HG03342 (cell line): ENCODE data around the gene FBXW12.

Experiments
- ATAC-seq: cut with Tn5 transposase; IDR thresholded peaks from one replicate; pipeline ENCODE4 v1.9.1; 2021; ENCODE audit warnings: mild to moderate bottlenecking, moderate library complexity; ENCODE audit not compliant: unreplicated experiment

The FBXW12 gene

DNA sequence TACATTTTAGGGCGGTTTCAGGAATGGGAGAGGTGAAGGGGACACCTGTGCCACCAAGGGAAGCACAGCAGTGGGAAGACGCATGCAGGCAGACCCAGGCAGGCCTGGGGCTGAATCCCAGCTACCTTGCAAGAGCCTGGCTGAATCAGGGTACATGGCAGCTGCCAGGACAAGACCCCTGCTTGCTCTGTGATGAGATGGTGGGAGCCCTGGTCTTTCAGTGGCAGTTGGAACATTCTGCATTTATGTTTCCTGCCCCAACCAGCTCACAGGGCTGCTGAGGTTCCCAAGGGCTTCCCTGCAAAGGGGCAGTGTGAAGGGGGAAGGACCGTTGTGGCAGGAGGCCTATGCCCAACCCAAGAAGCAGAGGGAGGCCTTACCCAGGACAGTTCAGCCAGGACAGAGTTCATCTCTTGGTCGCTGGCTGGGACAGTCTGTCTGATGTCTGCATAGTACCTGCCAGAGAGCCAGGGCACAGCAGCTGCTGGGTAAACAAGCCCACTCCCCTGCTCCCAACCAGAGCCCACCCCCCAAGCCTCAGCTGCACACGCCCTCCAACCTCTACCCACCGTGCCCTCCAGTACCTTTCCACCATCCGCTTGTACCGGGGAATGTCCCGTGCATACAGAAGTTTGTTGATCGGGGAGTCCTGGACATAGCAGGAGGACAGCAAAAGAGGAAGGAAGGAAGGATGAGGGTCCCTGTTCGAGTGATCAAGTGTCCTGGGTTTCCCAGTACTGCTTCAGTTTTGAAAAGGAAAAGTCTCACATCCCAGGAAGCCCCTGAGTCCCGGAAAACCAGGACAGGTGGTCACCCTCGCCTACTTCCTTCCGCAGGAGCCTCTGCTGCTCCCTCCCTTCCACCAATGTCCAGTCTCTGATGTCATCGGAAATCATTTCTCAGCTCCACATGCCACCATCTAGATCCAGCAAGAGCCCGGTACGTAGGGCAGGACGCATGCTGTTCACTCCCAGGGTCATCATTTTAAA lies 34.7 kb downstream of the FBXW12 start:
- ATAC-seq: no peak

DNA sequence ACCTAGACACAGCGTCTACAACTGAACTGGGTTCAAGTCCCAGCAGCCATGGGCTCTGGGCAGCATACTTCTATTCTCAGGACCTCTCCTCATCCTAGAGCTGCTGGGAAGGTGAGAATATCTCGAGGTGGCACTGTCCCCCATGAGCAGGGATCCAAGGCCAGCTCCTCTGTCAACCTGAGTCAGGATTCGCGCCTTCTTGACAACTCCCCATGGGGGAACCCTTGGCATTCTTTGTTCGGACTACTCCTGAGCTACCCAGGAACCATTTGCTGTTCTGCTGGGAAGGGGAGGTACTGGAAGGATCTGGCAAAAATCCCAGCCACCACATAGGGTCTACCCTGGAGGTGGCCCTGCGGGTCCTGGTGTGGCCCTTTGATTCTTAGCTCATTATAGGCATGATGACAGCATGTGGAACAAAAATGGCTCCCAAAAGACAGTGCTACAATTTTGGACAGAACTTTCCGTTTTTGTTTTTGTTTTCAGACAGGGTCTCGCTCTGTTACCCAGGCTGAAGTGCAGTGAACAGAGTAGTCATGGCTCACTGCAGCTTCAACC lies 35.6 kb downstream of the FBXW12 start:
- no peak for ATAC-seq

DNA sequence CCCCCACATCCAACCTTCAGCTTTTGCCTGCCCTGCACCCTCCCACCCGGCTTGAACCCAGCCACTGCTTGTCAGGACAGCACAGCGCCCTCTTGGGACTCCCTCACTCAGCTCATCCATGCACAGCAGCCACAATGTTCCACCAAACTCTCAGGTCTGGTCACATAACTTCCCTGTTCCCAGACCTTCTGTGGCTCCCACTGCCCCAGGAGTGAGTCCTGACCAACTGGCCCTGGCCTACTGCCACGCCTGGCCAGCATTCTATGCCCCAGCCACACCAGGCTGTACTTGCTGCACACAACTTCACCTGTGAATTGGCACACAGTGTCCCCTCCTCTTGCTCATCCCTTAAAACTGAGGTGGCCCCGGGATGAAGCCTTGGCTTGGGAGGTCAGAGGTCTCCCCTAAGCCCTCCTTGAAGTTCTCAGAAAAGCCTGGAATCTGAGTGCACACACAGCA lies 36.8 kb downstream of the FBXW12 start:
- no peak for ATAC-seq

DNA sequence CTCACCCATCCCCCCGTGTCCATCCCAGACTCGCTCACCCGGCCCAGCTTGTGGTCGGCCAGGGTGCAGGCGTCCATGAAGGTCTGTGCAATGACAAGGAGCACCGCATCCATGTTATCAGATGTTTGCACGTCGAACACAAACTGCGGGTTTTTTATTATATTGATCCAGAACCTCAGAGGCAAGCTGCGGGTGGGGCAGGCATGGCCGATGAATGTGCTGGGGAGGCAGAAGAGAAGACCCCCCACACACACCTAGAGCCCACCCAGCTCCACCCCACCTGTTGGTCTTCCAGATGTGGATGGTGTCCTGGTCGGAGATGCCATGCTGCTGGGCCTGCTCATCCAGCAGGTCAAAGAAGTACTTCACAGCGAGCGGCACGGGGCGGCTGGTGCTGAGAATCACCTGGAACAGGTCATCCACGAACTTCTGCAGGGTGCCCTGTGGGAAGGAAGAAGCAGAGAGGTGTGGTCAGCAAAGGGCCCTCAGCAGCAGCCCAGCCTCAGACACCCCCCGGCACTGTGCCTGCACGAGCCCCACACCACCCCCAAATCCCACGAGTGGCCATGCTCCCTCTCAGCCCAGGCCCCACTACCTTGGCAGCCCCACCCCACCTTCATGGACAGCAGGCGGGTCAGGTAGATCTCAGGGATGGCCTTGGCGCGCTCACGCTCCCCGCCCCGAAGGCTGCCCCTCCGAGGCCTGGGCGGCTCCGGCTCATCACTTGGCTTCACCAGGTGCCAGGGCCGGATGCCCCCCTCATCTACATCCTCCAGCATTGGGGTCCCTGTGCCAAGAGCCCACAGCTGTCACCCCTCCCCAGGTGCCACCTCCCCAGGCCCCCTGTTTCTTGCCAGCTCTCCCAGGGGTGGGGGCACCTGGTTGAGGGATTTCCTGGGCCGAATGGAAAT lies 37.5 kb downstream of the FBXW12 start:
- ATAC-seq: no peak

DNA sequence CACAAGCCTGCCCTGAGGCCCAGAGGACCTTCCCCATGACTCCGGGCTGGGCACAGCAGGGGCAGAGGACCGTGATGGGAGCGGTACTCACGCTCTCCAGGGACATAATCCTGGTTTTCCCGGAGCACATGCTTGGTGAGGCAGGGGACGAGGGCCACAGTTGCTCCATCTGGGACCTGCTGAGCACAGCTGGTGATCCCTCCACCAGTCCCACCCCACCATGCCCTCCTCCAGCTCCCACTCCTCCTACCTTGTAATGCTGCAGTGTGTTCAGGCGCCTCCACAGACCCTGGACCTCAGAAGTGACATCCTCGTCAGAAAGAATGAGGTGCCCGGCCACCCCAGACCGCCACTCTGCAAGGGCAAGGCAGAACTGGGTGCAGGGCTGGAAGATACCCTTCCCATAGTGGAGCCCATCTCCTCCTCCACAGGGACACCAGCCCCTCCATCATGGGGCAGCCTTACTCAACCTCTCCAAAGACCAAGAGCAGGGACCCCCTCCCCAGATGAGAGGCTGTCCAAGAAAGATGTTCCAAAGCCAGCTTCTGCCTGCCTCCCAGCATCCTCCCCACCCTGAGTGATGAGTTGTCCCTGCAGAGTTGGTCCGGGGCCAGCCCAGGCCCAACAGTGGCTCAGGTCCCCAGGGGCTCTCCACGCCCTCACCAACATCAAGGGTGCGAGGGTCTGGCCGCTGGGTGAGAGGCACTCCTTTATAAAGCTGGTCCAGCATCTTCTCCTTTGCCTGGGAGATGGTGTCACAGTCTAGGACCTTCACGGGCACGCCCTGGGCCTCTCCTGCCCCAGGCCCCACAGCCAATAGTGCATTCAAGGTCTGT lies 38.4 kb downstream of the FBXW12 start:
- ATAC-seq: no peak

DNA sequence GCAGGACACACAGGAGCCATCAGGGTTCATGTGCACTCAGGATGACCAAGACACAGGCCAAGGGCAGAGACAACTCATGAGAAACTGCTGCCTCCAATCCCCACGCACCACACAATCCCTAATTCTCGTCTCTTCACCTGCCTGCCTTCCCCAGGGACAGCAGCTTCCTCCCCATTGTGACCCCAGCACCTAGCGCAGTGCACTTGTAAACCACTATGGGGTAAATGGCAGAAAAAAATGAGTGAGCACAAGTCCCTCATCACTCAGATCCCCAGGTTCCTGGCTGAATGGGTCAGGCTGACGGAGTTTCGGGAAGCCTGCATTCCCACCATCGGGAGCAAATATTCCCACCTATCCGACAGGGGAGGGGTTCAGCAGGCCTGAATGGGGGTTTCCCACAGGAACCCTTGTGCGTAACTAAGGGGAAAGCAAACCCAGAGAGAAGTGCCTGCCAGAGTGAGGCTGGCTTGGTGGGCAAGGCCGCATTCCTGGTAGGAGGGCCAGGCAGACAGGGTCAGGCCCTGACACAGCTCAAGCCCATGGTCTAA lies 39.1 kb downstream of the FBXW12 start:
- ATAC-seq: no peak

DNA sequence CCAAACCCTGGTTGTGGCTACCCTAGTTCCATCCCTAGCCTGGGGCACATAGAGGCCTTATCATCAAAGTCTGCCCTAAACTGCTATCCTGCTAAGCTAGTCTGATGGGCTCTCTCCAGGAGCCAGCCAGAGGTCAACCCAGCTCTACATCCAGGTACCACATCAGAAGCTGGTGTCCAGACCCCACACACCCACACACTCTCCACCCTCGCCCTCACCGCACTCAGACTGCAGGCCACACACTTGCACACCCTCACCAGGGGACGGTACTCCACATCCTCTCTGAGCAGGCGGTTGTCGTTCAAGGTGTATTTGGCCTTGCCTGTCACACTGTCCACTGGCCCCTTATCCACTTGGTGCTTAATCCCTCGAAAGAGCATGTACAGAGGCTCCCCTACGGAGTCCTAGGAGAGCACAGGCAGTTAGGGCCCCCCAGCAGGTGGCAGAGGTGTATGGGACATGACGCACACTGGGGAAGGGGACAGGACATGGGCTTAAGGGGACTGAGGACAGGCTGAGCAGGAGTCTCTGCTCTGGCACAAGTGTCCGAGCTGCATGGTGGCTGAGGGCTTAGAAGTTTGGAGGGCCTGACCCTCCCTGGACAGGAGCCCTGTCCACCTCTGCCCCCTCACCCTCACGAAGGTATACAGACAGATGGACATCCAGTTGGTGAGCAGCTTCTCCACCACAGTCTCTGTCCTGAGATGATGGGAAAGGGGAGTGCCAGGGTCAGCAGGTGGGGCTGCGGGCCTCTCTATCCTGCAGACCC lies 39.8 kb downstream of the FBXW12 start:
- ATAC-seq: no peak

DNA sequence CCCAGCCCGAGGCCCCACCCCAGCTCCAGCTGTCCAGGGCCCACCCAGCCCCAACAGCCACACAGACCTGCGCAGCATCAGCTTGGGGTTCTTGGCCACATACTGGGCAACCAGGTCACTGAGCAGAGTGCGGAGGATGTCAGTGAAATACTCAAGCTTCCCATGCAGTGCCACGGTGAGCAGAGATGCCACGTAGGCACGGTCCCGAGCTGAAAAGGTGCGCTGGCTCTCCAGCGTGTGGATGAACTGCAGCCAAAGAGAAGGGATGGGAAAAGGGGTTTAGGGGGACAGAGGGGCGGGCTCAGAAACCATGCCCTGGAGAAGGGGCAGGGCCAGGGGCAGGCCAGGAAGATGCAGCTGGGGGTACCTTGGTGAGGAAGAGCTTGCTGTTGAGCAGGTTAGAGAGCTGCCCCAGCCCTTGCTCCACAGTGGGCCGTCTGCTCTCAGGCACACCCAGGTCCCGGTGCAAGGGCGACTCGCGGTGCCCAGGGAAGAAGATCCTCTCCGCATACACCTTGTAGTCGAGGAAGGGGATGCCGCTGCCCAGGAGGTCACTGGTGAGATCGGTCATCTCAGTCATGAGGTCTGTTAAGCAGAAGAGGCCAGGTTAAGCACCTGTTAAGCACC lies 40.5 kb downstream of the FBXW12 start:
- ATAC-seq: no peak

DNA sequence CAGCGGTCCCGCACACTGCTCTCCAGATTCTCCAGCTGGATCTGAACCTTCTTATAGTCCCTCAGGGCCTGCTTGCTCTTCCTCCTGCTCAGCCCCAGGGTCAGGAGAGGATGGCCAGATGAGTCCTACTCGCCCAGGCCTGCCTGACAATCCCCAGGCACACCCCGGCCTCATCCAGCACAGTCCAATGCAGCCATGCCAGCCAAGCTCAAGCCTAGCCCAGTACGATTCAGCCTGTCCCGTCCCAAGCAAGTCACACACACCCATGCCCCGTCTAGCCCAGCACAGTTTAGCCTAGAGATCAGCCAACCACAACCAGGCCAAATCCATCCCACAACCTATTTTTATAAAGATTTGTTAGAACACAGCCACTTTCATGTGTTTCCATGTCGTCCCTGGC lies 41.1 kb downstream of the FBXW12 start:
- ATAC-seq: no peak

DNA sequence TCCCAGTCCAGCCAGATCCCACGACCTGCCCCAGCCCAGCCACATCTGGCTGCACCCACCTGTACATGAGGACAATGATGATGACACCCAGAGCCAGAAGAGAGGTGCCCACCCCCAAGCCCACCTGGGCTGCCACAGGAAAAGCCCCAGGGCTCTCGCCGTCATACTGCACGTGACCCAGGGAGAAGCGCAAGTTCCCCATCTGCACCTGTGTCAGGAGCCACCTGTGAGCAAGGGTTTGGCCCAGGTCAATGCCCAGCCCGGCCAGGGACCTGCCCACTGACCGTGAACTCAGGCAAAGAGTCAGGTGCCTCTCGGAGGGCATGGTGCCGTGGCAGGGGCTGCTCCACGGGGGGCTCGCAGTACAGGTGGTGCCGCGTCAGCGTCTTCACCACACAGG lies 41.6 kb downstream of the FBXW12 start:
- ATAC-seq: no peak

DNA sequence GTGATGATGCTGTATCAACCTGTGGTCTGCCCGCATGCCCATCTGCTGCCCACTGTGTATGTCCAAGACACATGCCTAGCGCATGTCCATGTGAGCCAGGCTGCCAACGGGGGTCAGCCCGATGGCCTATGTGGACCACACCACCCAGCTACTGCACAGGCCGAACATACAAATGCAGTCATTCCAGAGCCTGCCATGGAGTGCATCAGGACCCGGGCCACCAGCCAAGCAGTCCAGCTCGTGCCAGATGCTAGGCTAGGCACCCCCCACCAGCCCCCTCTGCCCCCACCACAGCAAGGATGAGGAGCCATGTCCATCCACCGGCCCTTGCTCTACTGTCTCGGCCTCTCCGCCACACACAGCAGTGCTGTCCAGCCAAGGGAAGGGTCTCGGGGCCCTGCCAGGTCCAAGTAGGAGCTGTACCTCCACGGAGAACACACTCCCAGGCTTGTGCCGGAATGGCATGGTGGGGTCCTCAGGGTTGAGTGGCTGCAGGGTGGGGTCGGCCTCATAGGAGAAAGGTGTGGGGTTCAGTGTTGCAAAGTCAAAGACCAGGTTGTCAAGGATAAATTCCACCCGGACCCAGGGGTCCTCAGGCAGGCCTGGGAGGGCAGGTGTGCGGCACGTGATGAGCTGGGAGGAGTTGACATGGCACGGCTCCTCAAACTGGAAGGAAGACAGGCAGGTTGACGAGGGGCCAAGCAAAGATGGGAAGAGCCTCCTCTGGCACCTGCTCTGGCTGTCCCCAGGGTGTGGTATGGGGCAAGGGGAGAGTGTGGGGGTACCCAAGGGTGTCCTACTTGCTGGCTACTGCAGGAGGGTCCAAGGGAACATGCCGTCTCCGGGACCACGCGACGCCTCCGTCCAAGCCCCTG lies 42.6 kb downstream of the FBXW12 start:
- no peak for ATAC-seq

DNA sequence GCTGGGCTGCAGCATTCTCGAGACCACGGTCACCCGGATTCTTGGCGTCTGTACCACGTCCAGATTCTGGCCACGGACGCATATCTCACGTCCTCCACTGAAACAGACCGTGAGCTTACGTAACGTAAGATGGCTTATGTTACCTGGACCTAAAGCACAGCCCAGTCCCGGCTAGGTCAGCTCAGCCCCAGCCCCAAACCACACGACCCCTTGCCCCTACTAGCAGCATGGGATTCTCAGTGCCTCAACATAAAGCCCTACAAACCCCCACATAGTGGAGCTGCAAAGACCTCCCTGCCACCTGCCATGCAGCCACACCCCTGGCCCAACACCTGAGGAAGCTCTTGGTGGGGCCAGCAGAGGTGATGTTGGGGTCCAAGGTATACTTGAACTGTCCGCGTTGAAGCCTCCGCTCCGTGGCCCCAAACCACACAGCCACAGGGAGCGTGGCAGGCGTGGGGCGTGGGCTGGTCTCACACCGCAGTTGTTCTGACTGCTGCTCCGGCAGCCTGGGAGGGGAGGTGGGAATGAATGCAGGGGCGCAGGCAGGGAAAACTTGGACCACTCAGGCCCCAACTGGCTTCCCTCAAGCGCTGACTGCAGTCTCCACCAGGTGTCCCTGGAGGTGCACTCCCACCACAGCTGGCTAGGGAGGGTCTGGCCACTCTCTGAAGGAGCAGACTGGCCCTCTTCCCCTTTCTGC lies 43.4 kb downstream of the FBXW12 start:
- no peak for ATAC-seq

DNA sequence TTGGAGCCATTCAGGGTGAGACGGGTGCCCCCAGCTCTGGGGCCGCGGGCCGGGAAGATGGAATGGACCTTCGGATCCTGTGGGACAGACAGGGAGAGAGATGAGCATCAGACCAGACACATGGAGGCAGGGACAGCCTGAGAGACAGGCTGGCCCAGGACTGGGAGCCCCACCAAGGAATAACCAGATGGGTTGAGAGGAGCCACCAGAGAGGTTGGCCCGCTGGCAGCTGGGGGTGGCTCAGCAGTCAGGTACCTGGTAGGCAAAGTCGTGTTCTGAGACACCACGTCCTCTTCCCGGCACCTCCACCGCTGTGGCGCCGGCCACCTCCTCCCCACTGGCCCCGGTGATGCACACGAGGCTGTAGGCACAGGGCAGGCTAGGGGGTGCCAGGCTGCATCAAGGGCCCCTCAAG lies 44.1 kb downstream of the FBXW12 start:
- no peak for ATAC-seq

DNA sequence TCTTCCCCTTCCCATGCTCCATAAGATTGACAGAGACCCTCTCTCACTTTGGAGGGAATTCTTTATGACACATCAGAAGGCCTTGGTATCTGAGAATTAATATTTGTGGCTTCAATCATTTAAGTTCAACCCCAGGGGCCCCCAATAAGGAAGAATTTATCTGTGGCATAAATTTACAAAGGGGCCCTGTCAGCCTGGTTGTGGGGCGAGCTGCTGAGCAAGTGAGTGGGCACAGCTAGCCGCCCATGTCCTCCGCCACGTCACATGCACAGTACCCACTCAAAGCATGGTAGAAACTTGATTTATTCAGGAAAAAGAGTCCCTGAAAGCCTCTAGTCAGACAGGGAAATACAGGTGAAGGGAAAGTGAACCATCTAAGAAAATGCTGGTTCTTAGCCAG lies 44.5 kb downstream of the FBXW12 start:
- ATAC-seq: no peak

DNA sequence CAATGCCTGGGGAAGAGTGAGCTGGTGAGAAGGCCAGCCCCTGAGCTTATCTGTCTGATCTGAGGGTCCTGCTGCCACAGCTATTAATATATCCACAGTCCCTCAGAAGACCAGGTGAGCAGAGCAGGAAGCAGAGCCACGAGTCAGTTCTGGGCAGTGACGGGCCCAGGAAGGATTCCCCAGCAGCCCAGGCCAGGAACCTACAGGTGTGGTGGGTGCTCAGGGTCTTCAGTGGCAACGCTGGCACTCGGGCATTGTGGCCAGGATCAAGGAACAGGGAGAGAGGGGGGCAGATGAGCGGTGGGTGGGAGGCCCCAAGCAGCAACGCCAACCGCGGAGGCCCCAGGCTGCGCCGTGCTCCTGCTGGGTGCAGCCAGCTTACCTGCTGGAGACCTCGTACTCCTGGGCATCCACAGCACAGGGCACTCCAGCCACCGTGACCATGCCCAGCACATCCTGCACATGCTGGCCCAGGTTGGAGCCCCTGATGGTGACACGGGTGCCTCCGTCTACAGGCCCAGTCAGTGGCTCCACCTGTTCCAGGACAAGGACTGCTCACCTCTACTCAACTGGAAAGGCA lies 45.6 kb downstream of the FBXW12 start:
- ATAC-seq: no peak

DNA sequence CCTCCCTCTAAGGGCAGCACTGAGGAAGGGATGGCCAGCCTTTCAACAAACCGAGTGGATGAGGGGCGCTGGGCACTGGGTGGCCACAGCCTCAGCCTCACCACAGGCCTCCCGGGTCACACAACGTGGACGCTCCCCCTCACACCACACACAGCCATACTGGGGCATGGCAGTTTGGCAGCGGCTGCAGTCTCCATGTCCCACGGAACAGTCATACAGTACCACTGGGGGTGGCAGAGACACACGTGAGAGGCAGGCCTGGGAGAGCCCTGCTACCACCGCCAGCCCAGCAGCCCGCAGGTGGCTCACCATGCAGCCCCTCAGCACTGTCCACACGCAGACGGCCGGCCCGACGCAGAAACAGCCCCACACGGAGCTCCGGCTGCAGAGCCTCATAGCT lies 46.1 kb downstream of the FBXW12 start:
- ATAC-seq: no peak

DNA sequence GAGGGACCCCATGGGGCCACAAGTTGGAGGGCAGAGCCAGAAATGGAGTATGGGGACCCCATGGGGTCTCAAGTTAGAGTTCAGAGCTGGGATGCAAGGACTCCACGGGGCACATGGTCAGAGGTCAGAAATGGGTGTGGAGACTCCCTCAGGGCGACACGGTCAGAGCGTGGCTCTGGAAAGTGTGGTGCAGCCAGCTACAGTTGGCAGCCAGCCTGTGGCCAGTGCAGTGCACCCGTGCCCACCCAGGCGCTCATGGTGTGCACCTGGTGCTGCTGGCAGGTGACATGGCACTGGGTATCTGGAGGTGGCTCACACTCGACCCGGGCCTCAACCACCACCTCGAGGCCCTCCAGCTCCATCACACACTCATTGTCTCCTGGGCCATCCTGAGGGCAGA lies 46.6 kb downstream of the FBXW12 start:
- no peak for ATAC-seq
